GM18505 (cell line): Measurements from ENCODE around the gene ZNRD2.
A peak's percentile ranks its signal among the peaks of the same experiment; 100 is the strongest.

Source experiments
- ATAC-seq: cut with Tn5 transposase; IDR thresholded peaks from one replicate; pipeline ENCODE4 v1.9.1; 2021; ENCODE audit not compliant: unreplicated experiment
- POLR2A ChIP-seq: IDR thresholded peaks from 4 replicates; pipeline ENCODE4 v1.6.1; 2011; ENCODE audit warnings: borderline replicate concordance; ENCODE audit not compliant: insufficient read depth, insufficient read length; ENCODE audit errors: extremely low read depth

The ZNRD2 gene

DNA sequence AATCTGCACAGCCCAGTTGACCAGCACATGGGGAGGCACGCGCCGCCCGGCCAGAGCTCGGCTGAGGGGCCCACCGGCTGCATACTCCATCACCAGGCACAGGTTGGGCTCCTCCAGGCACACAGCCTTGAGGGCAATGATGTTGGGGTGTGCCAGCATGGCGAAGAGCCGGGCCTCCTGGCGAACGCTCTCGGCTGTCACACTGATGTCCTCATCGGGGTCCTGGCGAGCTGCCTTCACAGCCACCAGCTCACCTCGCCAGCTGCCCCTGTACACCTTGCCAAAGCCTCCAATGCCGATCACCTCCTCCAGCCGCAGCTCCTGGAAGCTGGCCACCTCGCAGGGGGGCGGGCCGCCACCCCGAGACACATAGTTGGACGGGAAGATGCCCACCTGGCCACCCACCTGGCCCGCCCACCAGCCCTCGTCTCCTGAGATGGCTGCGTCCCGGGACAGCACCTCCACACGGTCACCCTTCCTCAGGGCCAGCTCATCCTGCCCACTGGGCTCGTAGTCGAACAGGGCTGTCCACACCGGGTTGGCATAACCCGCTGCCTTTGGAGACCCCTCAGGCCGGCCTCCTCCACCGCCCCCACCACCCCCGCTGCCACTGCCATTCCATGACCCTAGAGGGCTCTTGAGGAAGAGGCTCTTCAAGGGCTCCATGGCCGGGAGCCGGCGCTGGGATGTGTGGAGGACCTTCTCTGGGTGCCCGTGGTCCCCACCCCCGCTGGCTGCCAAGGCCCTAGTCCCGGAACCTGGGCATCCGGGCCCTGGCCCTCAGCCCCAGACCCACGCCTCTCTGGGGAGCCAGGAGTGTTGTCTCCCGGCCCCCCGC is 43.0 kb downstream of the ZNRD2 start:
- no peak for ATAC-seq

DNA sequence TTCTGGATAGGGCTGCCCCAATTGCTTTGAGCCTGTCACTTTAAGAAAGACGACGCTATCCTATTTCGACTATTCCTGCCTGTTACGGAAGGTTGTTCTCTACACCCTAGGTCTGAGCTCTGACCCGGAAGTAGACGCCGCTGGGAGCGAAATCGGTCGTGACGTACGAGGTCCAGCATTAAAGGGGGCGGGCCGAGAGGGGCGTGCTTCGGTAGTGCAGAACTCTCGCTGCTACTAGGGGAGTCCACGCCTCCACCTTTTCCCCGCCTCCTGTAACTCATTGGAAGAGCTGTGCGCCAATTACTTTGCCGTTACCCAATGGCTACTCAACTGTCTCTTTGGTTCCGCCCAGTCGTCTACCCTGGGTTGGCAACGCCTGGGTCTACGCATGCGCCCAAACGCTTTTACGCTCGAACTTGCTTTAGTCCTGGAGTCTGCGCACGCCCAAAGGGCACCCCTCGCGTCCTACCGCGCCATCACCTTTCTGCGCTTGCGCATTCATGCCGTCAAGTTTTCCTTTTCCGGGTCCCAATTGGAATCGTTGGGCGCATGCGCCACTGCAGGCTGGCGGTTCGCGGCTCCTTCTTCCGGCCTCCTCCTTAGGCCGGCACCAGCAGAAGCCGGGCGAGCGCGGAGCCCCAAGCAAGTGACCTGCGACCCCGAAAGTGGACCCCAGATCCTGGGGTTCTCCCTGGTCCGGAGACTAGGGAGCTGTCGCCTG is 45.1 kb downstream of the ZNRD2 start, which contains the start of gene PCNX3:
PCNX3 (plus strand) TSS at position 548 of the 721 bp plus-strand sequence. CDS start 536 bp downstream, outside the sequence.
- ATAC-seq: peak; percentile 71
- peak; percentile 70 for TF ChIP-seq POLR2A

More for the DNA sequence above, 43.0 kb downstream of the ZNRD2 start:
- peak; percentile 35 for TF ChIP-seq POLR2A

GRCh38 chr11:65615950-65616574 is 45.8 kb downstream of the ZNRD2 start:
- TF ChIP-seq POLR2A: no peak
- ATAC-seq: no peak

DNA sequence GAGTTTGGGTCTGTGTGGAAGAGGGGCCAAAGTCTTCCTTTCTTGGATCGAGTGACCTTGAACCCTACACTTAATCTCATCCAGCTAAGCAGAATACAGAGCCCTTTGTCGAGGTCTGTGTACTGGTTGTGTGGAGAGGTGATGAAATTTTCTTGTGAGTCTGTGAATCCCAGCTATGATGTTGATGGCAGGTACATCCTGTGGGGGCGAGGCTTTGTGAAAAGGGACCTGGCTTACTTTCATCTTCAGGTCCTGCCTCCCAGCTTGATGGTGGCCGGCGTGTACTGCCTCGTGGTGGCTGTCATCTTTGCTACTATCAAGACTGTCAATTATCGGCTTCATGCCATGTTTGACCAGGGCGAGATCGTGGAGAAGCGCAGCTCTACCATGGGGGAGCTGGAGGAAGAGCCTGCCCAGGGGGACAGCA is 46.3 kb downstream of the ZNRD2 start:
- ATAC-seq: no peak
- TF ChIP-seq POLR2A: no peak

DNA sequence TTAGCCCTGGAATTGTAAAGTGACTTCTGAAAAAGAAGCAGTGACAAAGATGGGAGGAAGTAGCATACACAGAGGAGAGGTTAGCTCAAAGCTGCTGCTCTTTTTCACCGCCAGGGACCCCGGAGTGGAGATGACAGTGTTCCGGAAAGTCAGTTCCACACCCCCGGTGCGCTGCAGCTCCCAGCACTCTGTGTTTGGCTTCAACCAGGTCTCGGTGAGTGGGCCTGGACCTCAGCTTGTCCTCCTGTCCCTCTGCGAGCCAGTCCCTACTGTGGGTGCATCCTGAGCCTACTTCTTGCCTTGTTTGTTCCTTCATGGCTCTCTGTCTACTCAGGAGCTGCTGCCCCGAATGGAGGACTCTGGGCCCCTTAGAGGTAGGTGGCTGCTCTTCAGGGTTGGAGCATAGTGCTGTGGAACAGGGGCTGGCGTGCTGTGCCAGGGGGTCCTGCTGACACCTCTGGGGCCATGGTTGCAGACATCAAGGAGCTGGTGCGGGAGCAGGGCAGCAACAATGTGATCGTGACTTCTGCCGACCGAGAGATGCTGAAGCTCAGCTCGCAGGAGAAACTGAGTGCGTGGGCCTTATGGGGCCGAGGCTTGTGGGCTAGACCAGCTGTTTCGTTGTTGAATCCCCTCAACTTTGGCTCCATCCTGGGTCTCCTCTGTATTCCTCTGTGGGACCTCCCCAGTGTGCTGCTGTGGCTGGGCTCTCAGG is 47.0 kb downstream of the ZNRD2 start:
- TF ChIP-seq POLR2A: no peak
- no peak for ATAC-seq

DNA sequence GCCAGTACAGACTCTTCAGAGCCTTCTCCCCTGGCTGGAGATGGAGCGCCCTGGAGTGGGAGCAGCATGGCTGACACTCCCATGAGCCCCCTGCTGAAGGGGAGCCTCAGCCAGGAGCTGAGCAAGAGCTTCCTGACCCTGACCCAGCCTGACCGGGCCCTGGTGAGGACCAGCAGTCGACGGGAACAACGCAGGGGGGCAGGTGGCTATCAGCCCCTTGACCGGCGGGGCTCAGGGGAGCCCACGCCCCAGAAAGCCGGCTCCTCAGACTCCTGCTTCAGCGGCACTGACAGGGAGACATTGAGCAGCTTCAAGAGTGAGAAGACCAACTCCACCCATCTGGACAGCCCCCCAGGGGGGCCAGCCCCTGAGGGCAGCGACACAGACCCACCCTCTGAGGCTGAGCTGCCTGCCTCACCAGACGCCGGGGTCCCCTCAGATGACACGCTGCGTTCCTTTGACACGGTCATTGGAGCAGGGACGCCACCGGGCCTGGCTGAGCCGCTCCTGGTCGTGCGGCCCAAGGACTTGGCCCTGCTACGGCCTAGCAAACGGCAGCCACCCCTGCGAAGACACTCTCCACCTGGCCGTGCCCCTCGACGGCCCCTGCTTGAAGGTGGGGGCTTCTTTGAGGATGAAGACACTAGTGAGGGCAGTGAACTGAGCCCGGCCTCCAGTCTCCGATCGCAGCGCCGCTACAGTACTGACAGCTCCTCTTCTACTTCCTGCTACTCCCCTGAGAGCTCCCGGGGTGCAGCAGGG is 47.9 kb downstream of the ZNRD2 start:
- ATAC-seq: no peak

GRCh38 chr11:65618763-65619162 is 48.5 kb downstream of the ZNRD2 start:
- ATAC-seq: no peak
- TF ChIP-seq POLR2A: no peak

More for the DNA sequence above, 47.9 kb downstream of the ZNRD2 start:
- no peak for TF ChIP-seq POLR2A

DNA sequence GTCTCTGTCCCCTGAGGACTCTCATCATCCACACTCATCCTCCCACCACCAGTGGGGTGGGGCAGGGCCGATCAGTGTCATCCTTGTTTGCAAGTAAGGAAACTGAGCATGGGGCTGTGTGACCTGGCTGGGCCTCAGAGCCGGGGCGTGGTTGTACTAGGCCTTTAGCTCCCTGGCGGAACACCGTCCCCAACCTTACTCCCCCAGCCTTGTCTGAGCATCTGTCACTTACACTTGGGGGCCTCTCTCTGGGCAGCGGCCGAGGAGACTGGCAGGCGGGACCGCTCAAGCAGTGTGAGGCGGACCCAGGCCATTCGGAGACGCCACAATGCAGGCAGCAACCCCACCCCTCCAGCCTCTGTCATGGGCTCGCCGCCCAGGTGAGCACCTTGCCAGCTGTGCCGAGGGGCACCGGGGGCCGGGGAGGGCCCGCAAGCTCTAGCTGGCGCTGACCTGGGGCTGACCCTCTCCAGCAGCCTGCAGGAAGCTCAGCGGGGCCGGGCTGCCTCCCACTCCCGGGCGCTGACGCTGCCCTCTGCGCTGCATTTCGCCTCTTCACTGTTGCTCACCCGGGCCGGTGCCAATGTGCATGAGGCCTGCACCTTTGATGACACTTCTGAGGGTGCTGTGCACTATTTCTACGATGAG is 49.1 kb downstream of the ZNRD2 start:
- ATAC-seq: no peak
- no peak for TF ChIP-seq POLR2A

DNA sequence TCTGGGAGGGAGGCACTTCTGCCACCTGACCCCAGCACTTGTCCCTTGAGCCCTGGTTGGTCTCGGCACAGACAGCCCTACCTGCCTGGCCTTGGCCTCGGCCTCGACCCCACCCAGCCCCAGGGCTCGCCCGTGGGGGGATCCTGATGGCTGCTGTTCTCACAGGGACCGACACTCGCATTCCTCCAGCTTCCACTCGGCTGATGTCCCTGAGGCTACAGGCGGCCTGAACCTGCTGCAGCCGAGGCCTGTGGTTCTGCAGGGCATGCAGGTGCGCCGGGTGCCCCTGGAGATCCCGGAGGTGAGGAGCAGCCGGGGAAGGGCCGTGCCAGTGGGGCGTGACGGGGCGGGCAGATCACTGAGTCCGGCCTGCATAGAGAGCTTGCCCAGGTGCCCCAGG is 50.4 kb downstream of the ZNRD2 start:
- ATAC-seq: no peak
- no peak for TF ChIP-seq POLR2A

- no peak for TF ChIP-seq POLR2A
- ATAC-seq: no peak
Observed at GRCh38 chr11:65621460-65621859, 51.2 kb downstream of the ZNRD2 start.
